Panc1 (cell line): ENCODE measurements around the gene TTLL10. TPM values are rescaled to one million over a fixed set of nuclear protein-coding genes. Genes with fewer than 3 reads are reported as not detected.

Experiments used
- ATAC-seq: fragments of 200-7000 bp; cut with Tn5 transposase; 2 replicates; pipeline ENCODE4 v1.9.1; 2020; ENCODE audit warnings: mild to moderate bottlenecking, moderate library complexity
- BruUV-seq: library from RNA; stranded (reverse); fragments of 400-500 nt; replicated peaks from 2 replicates; lab custom pipeline; 2021; lab: Mats Ljungman, UMichigan
- CTCF ChIA-PET: fragments of 300-600 bp; sonication (Branson Sonifier 250); formaldehyde crosslinking; loops from one replicate; lab custom pipeline; 2022; ENCODE audit warnings: antibody characterized with exemption; lab: Charles Lee
- POLR2A ChIA-PET: fragments of 300-600 bp; sonication (Branson Sonifier 250); formaldehyde crosslinking; loops from one replicate; lab custom pipeline; 2022; ENCODE audit warnings: antibody characterized with exemption; lab: Charles Lee
- DNase-seq: peaks from one replicate; pipeline ENCODE4 v3.0.0-alpha.2; 2010; ENCODE audit warnings: low read depth, low spot score
- H3K27ac ChIP-seq: 2 replicates; pipeline ENCODE4 v1.5.1; 2011; ENCODE audit warnings: mild to moderate bottlenecking, low read length, inconsistent platforms
- H3K27me3 ChIP-seq: fragments of 200-500 bp; sonication (Bioruptor generic); 2 replicates; pipeline ENCODE4 v1.6.0; 2014; ENCODE audit warnings: low read length, inconsistent platforms; ENCODE audit not compliant: control insufficient read depth, insufficient read depth
- H3K36me3 ChIP-seq: fragments of 200-500 bp; sonication (Bioruptor generic); 2 replicates; pipeline ENCODE4 v1.5.1; 2014; ENCODE audit warnings: inconsistent platforms, mild to moderate bottlenecking, low read length, moderate library complexity; ENCODE audit not compliant: control insufficient read depth, insufficient read depth
- H3K4me1 ChIP-seq: 2 replicates; pipeline ENCODE4 v1.5.1; 2011; ENCODE audit warnings: inconsistent platforms, mild to moderate bottlenecking, low read length, moderate library complexity; ENCODE audit not compliant: control insufficient read depth, insufficient read depth
- H3K4me3 ChIP-seq, 2 experiments: 2 replicates each; pipeline ENCODE4 v1.5.1; 2011 to 2012; ENCODE audit warnings: low read depth in 2 of 2, low read length in 2 of 2, mild to moderate bottlenecking in 2 of 2, inconsistent platforms in 1 of 2, moderate library complexity in 1 of 2
- H3K9me3 ChIP-seq: fragments of 200-500 bp; sonication (Bioruptor generic); 2 replicates; pipeline ENCODE4 v1.5.1; 2014; ENCODE audit warnings: low read depth, mild to moderate bottlenecking, inconsistent platforms, low read length, moderate library complexity; ENCODE audit not compliant: control insufficient read depth, insufficient read depth
- POLR2AphosphoS5 ChIP-seq: IDR thresholded peaks from 2 replicates; pipeline ENCODE4 v1.6.1; 2012; ENCODE audit warnings: mild to moderate bottlenecking, low read depth, low read length, moderate library complexity
- SIN3A ChIP-seq: IDR thresholded peaks from 2 replicates; pipeline ENCODE4 v1.6.1; 2012; ENCODE audit warnings: low read depth, mild to moderate bottlenecking, low read length, moderate library complexity, borderline replicate concordance; ENCODE audit not compliant: insufficient read depth
- TCF7L2 ChIP-seq: IDR thresholded peaks from 2 replicates; pipeline ENCODE4 v1.6.1; 2011; ENCODE audit warnings: mild to moderate bottlenecking, low read depth, low read length, inconsistent platforms
- in situ Hi-C: cut with HindIII; loops from 2 replicates; pipeline ENCODE4 v1.10.0; 2016; ENCODE audit warnings: low sequenced_read_pairs, low pct_unique_long_range_greater_than_20kb
- intact Hi-C: fragments of 100-400 bp; cut with micrococcal nuclease; formaldehyde crosslinking; loops from one replicate; pipeline ENCODE4 v1.10.0; 2022; ENCODE audit not compliant: unreplicated experiment
- total RNA-seq: library from RNA; stranded (reverse); gene quantifications from one replicate; pipeline ENCODE4 v1.2.1, GENCODE V29; 2021; ENCODE audit not compliant: unreplicated experiment
- TF ChIP-seq, protein P1 (sequence below), 2 experiments: IDR thresholded peaks; 2 replicates each; pipeline ENCODE4 v1.6.1; 2011 to 2012; ENCODE audit warnings: low read depth in 2 of 2, control low read depth in 1 of 2, low read length in 1 of 2, mild to moderate bottlenecking in 1 of 2, moderate library complexity in 1 of 2; ENCODE audit not compliant: insufficient read depth in 1 of 2
- TF ChIP-seq, protein P2 (sequence below): fragments of 450-650 bp; IDR thresholded peaks from 2 replicates; pipeline ENCODE4 v1.5.1; 2017; ENCODE audit warnings: mild to moderate bottlenecking

Gene TTLL10
- total RNA-seq, 1 experiment from 2014 or later: not detected

- Histone ChIP-seq H3K27ac (no peak overlapping the region), H3K36me3 (no peaks in the 10 kb centered on the region), H3K4me3 (no peak overlapping the region), H3K4me1 (no peaks in the 10 kb centered on the region), H3K27me3 (no peaks in the 10 kb centered on the region), H3K9me3 (no peaks in the 10 kb centered on the region)
- intact Hi-C loops: loop anchor here (10.0 kb wide), 1 partner anchor 64 kb away; no protein-coding TSS in a partner anchor
- no TSS peak for BruUV-seq
- TF ChIP-seq TCF7L2 (no peak), POLR2AphosphoS5 (no peak)
- TF ChIP-seq, protein P1, sequence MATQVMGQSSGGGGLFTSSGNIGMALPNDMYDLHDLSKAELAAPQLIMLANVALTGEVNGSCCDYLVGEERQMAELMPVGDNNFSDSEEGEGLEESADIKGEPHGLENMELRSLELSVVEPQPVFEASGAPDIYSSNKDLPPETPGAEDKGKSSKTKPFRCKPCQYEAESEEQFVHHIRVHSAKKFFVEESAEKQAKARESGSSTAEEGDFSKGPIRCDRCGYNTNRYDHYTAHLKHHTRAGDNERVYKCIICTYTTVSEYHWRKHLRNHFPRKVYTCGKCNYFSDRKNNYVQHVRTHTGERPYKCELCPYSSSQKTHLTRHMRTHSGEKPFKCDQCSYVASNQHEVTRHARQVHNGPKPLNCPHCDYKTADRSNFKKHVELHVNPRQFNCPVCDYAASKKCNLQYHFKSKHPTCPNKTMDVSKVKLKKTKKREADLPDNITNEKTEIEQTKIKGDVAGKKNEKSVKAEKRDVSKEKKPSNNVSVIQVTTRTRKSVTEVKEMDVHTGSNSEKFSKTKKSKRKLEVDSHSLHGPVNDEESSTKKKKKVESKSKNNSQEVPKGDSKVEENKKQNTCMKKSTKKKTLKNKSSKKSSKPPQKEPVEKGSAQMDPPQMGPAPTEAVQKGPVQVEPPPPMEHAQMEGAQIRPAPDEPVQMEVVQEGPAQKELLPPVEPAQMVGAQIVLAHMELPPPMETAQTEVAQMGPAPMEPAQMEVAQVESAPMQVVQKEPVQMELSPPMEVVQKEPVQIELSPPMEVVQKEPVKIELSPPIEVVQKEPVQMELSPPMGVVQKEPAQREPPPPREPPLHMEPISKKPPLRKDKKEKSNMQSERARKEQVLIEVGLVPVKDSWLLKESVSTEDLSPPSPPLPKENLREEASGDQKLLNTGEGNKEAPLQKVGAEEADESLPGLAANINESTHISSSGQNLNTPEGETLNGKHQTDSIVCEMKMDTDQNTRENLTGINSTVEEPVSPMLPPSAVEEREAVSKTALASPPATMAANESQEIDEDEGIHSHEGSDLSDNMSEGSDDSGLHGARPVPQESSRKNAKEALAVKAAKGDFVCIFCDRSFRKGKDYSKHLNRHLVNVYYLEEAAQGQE (IDR thresholded peaks at IDR 0.05; ENCODE audit: insufficient read depth in 1 of 2, low read depth in 2 of 2, low read length in 1 of 2): no peak
- TF ChIP-seq, protein P2, sequence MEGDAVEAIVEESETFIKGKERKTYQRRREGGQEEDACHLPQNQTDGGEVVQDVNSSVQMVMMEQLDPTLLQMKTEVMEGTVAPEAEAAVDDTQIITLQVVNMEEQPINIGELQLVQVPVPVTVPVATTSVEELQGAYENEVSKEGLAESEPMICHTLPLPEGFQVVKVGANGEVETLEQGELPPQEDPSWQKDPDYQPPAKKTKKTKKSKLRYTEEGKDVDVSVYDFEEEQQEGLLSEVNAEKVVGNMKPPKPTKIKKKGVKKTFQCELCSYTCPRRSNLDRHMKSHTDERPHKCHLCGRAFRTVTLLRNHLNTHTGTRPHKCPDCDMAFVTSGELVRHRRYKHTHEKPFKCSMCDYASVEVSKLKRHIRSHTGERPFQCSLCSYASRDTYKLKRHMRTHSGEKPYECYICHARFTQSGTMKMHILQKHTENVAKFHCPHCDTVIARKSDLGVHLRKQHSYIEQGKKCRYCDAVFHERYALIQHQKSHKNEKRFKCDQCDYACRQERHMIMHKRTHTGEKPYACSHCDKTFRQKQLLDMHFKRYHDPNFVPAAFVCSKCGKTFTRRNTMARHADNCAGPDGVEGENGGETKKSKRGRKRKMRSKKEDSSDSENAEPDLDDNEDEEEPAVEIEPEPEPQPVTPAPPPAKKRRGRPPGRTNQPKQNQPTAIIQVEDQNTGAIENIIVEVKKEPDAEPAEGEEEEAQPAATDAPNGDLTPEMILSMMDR: no peak
- ATAC-seq: no peak
- CTCF ChIA-PET: no interaction called here
- in situ Hi-C loops: no loop called here
- POLR2A ChIA-PET: no interaction called here
- no peak for DNase-seq
These were observed 15.4 kb downstream of the TTLL10 start for GRCh38 chr1:1189111-1189510.

- no peak for ATAC-seq
- no peak for DNase-seq
- BruUV-seq: no TSS peak
- TF ChIP-seq, protein P1 (IDR thresholded peaks at IDR 0.05; ENCODE audit: insufficient read depth in 1 of 2, low read depth in 2 of 2, low read length in 1 of 2): no peak
- TF ChIP-seq TCF7L2: no peak
- TF ChIP-seq POLR2AphosphoS5: no peak
- no peak for TF ChIP-seq SIN3A
- TF ChIP-seq, protein P2: no peak
- in situ Hi-C loops: no loop called here
- Histone ChIP-seq H3K36me3 (no peaks in the 10 kb centered on the region), H3K4me1 (no peaks in the 10 kb centered on the region), H3K4me3 (no peak overlapping the region), H3K27ac (no peak overlapping the region), H3K27me3 (no peaks in the 10 kb centered on the region), H3K9me3 (no peaks in the 10 kb centered on the region)
- CTCF ChIA-PET: no interaction called here
- POLR2A ChIA-PET: no interaction called here
- intact Hi-C loops: no loop called here
These were observed 18.1 kb downstream of the TTLL10 start for GRCh38 chr1:1191734-1192133.
